Naive thymus-derived CD8-positive, alpha-beta T cell (primary cell): Measurements from ENCODE around the gene PHF21B. TPM values are rescaled to one million over a fixed set of nuclear protein-coding genes. Genes with fewer than 3 reads are reported as not detected.
"Not testable (repeated sequence)": the region's sequence is repeated elsewhere in the genome, so short reads cannot be mapped to it uniquely, and the experiment has no call there.

Experiments
- ATAC-seq, 2 donors: fragments of 150-1000 bp; cut with Tn5 transposase in 1 of 2; sonication (Bioruptor Pico), chemical (Tn5 transposase) in 1 of 2; 1 replicate in 1 of 2; 2 replicates in 1 of 2; pipeline ENCODE4 v1.10.0; 2021; ENCODE audit warnings: mild to moderate bottlenecking in 2 of 2, moderate library complexity in 2 of 2
- POLR2A ChIA-PET: fragments of 350-600 bp; sonication (Branson Sonifier 250); formaldehyde crosslinking; loops from one replicate; lab custom pipeline; 2021; ENCODE audit warnings: antibody characterized with exemption; lab: Charles Lee
- DNase-seq, 10 donors: peaks; one replicate each; pipeline versions ENCODE4 v3.0.0 to v3.0.0-alpha.2; 2020 to 2022
- H3K27ac Mint-ChIP-seq, 10 donors: one replicate each; pipeline ENCODE4 v1.8.0; 2020 to 2022; ENCODE audit warnings: mild to moderate bottlenecking in 10 of 10, mixed read lengths in 10 of 10, moderate library complexity in 4 of 10, inconsistent platforms in 1 of 10
- H3K27me3 Mint-ChIP-seq, 5 donors: one replicate each; pipeline ENCODE4 v1.8.0; 2021 to 2022; ENCODE audit warnings: mixed read lengths in 5 of 5
- H3K36me3 Mint-ChIP-seq, 3 donors: one replicate each; pipeline ENCODE4 v1.8.0; 2020 to 2022; ENCODE audit warnings: mixed read lengths in 3 of 3, mild to moderate bottlenecking in 2 of 3, inconsistent platforms in 1 of 3
- H3K4me1 Mint-ChIP-seq, 4 donors: one replicate each; pipeline ENCODE4 v1.8.0; 2021 to 2022; ENCODE audit warnings: mixed read lengths in 4 of 4
- H3K4me3 Mint-ChIP-seq, 10 donors: one replicate each; pipeline ENCODE4 v1.8.0; 2020 to 2022; ENCODE audit warnings: mild to moderate bottlenecking in 10 of 10, mixed read lengths in 10 of 10, moderate library complexity in 6 of 10, inconsistent platforms in 1 of 10
- H3K9me3 Mint-ChIP-seq, 9 donors: one replicate each; pipeline ENCODE4 v1.8.0; 2020 to 2022; ENCODE audit warnings: mixed read lengths in 9 of 9, mild to moderate bottlenecking in 3 of 9, inconsistent platforms in 1 of 9, moderate library complexity in 1 of 9
- polyA plus RNA-seq, 3 donors: library from polyadenylated mRNA; unstranded; fragments of 300-500 nt; fragmentation: Illumina TruSeq; gene quantifications; one replicate each; pipeline ENCODE4 v1.2.3, GENCODE V29; 2021
- total RNA-seq, 8 experiments: library from RNA in 2 of 8; stranded (reverse) in 2 of 8; gene quantifications; one replicate each; pipeline ENCODE4 v1.2.3 and lab custom pipeline; 2021 to 2026

PHF21B gene
- total and polyA plus RNA-seq, 5 experiments from 2014 or later = not detected

GRCh38 chr22:44964722-44965078, 45.1 kb downstream of the PHF21B start:
- H3K27ac Mint-ChIP-seq = no peak overlapping the region

GRCh38 chr22:44963832-44964721, 45.7 kb downstream of the PHF21B start:
- DNase-seq = no peak
- Mint-ChIP-seq H3K4me3 (no peak overlapping the region), H3K27ac (no peak overlapping the region), H3K27me3 (peaks cover 0 to 45% (median 5%) of the 10 kb centered on the region in 5 donors), H3K36me3 (no peaks in the 10 kb centered on the region), H3K9me3 (no peaks in the 10 kb centered on the region), H3K4me1 (no peaks in the 10 kb centered on the region)
- no peak for ATAC-seq
- POLR2A ChIA-PET = no interaction called here

More at GRCh38 chr22:44964722-44965078, 45.1 kb downstream of the PHF21B start:
- H3K4me1 Mint-ChIP-seq = no peaks in the 10 kb centered on the region
- no peak for ATAC-seq
- no peaks in the 10 kb centered on the region for H3K9me3 Mint-ChIP-seq
- peaks cover 0 to 39% (median 3%) of the 10 kb centered on the region in 5 donors for H3K27me3 Mint-ChIP-seq
- POLR2A ChIA-PET = no interaction called here
- no peaks in the 10 kb centered on the region for H3K36me3 Mint-ChIP-seq
- no peak for DNase-seq
- no peak overlapping the region for H3K4me3 Mint-ChIP-seq

GRCh38 chr22:44962741-44963454, 46.9 kb downstream of the PHF21B start:
- no peak overlapping the region for H3K27ac Mint-ChIP-seq
- no peak overlapping the region for H3K4me3 Mint-ChIP-seq
- DNase-seq = no peak

GRCh38 chr22:44961682-44962081, 48.1 kb downstream of the PHF21B start:
- H3K9me3 Mint-ChIP-seq, H3K36me3 Mint-ChIP-seq, ATAC-seq, H3K4me1 Mint-ChIP-seq, H3K4me3 Mint-ChIP-seq, H3K27ac Mint-ChIP-seq, POLR2A ChIA-PET, DNase-seq: not testable (repeated sequence)
- peaks cover 0 to 55% (median 5%) of the 10 kb centered on the region in 5 donors for H3K27me3 Mint-ChIP-seq

More at GRCh38 chr22:44962741-44963454, 46.9 kb downstream of the PHF21B start:
- ATAC-seq = no peak
- Mint-ChIP-seq H3K36me3 (no peaks in the 10 kb centered on the region), H3K27me3 (peaks cover 0 to 51% (median 5%) of the 10 kb centered on the region in 5 donors), H3K4me1 (no peaks in the 10 kb centered on the region), H3K9me3 (no peaks in the 10 kb centered on the region)
- POLR2A ChIA-PET = no interaction called here

- peaks cover 0 to 44% (median 12%) of the 10 kb centered on the region in 5 donors for H3K27me3 Mint-ChIP-seq
- DNase-seq (no peak), ATAC-seq (no peak)
- POLR2A ChIA-PET = no interaction called here
- no peak overlapping the region for H3K27ac Mint-ChIP-seq
- H3K9me3 Mint-ChIP-seq = peaks cover 0 to 1% (median 0%) of the 10 kb centered on the region in 9 donors
- no peaks in the 10 kb centered on the region for H3K36me3 Mint-ChIP-seq
- H3K4me3 Mint-ChIP-seq = no peak overlapping the region
- H3K4me1 Mint-ChIP-seq = no peaks in the 10 kb centered on the region
Measured at GRCh38 chr22:44956840-44957767, 52.7 kb downstream of the PHF21B start.

- POLR2A ChIA-PET = no interaction called here
- H3K9me3 Mint-ChIP-seq = peaks cover 0 to 10% (median 0%) of the 10 kb centered on the region in 9 donors
- no peak overlapping the region for H3K4me3 Mint-ChIP-seq
- DNase-seq = no peak
- no peaks in the 10 kb centered on the region for H3K4me1 Mint-ChIP-seq
- no peaks in the 10 kb centered on the region for H3K36me3 Mint-ChIP-seq
- H3K27ac Mint-ChIP-seq = no peak overlapping the region
- peaks cover 0 to 44% (median 11%) of the 10 kb centered on the region in 5 donors for H3K27me3 Mint-ChIP-seq
- no peak for ATAC-seq
Measured at GRCh38 chr22:44955102-44955501, 54.7 kb downstream of the PHF21B start.

- Mint-ChIP-seq H3K36me3 (no peaks in the 10 kb centered on the region), H3K4me3 (no peak overlapping the region), H3K9me3 (peaks cover 0 to 10% (median 0%) of the 10 kb centered on the region in 9 donors), H3K4me1 (no peaks in the 10 kb centered on the region), H3K27ac (no peak overlapping the region), H3K27me3 (peaks cover 0 to 35% (median 11%) of the 10 kb centered on the region in 5 donors)
- POLR2A ChIA-PET = no interaction called here
- DNase-seq (no peak), ATAC-seq (no peak)
Measured at GRCh38 chr22:44954149-44954548, 55.7 kb downstream of the PHF21B start.

GRCh38 chr22:44952863-44953746, 56.7 kb downstream of the PHF21B start:
- POLR2A ChIA-PET = interaction anchor here (0.6 kb wide), 1 partner anchor 1737 kb away, joined by 3 read pairs; no protein-coding TSS in a partner anchor
- peak in 1 of 10 donors; percentile 35 for DNase-seq
- no peak overlapping the region for H3K4me3 Mint-ChIP-seq
- no peak for ATAC-seq
- peak overlapping the region in 1 of 10 donors; percentile 81 for H3K27ac Mint-ChIP-seq
- peaks cover 0 to 10% (median 0%) of the 10 kb centered on the region in 9 donors for H3K9me3 Mint-ChIP-seq
- no peaks in the 10 kb centered on the region for H3K36me3 Mint-ChIP-seq
- H3K27me3 Mint-ChIP-seq = peaks cover 0 to 31% (median 11%) of the 10 kb centered on the region in 5 donors
- H3K4me1 Mint-ChIP-seq = no peaks in the 10 kb centered on the region

- DNase-seq (no peak), ATAC-seq (no peak)
- no peaks in the 10 kb centered on the region for H3K36me3 Mint-ChIP-seq
- H3K27me3 Mint-ChIP-seq = peaks cover 0 to 19% (median 11%) of the 10 kb centered on the region in 5 donors
- peaks cover 0 to 10% (median 0%) of the 10 kb centered on the region in 9 donors for H3K9me3 Mint-ChIP-seq
- no peak overlapping the region for H3K27ac Mint-ChIP-seq
- no peaks in the 10 kb centered on the region for H3K4me1 Mint-ChIP-seq
- POLR2A ChIA-PET = no interaction called here
- no peak overlapping the region for H3K4me3 Mint-ChIP-seq
Measured at GRCh38 chr22:44951510-44951816, 58.3 kb downstream of the PHF21B start.

GRCh38 chr22:44950806-44951509, 58.8 kb downstream of the PHF21B start:
- H3K27ac Mint-ChIP-seq = no peak overlapping the region
- DNase-seq = no peak

GRCh38 chr22:44947846-44948245, 62.0 kb downstream of the PHF21B start:
- H3K9me3 Mint-ChIP-seq = peaks cover 0 to 10% (median 0%) of the 10 kb centered on the region in 9 donors
- POLR2A ChIA-PET = no interaction called here
- no peak overlapping the region for H3K27ac Mint-ChIP-seq
- DNase-seq = peak in 1 of 10 donors; percentile 21
- H3K27me3 Mint-ChIP-seq = peaks cover 0 to 15% (median 0%) of the 10 kb centered on the region in 5 donors
- H3K4me3 Mint-ChIP-seq = no peak overlapping the region
- H3K36me3 Mint-ChIP-seq = no peaks in the 10 kb centered on the region
- H3K4me1 Mint-ChIP-seq = no peaks in the 10 kb centered on the region
- no peak for ATAC-seq

More at GRCh38 chr22:44950806-44951509, 58.8 kb downstream of the PHF21B start:
- H3K4me3 Mint-ChIP-seq = no peak overlapping the region
- H3K27me3 Mint-ChIP-seq = peaks cover 0 to 19% (median 11%) of the 10 kb centered on the region in 5 donors
- ATAC-seq = no peak
- peaks cover 0 to 10% (median 0%) of the 10 kb centered on the region in 9 donors for H3K9me3 Mint-ChIP-seq
- POLR2A ChIA-PET = no interaction called here
- H3K36me3 Mint-ChIP-seq = no peaks in the 10 kb centered on the region
- no peaks in the 10 kb centered on the region for H3K4me1 Mint-ChIP-seq
